Duodenal mucosa (tissue), 2 donors: ENCODE results near the gene XRRA1.

Experiments used
- H3K27ac ChIP-seq: one replicate; pipeline ENCODE4 v1.7.0; 2013; ENCODE audit warnings: low read depth, low read length
- H3K27me3 ChIP-seq, 2 donors: one replicate each; pipeline ENCODE4 v1.7.0; 2013; ENCODE audit warnings: low read length in 2 of 2, control low read depth in 1 of 2; ENCODE audit not compliant: insufficient read depth in 2 of 2, control insufficient read depth in 1 of 2
- H3K36me3 ChIP-seq, 2 donors: one replicate each; pipeline ENCODE4 v1.7.0; 2013; ENCODE audit warnings: low read length in 2 of 2, control low read depth in 1 of 2; ENCODE audit not compliant: insufficient read depth in 2 of 2, control insufficient read depth in 1 of 2
- H3K4me1 ChIP-seq, 2 donors: one replicate each; pipeline ENCODE4 v1.7.0; 2013; ENCODE audit warnings: low read length in 2 of 2, control low read depth in 1 of 2; ENCODE audit not compliant: insufficient read depth in 2 of 2, control insufficient read depth in 1 of 2
- H3K4me3 ChIP-seq, 2 donors: one replicate each; pipeline ENCODE4 v1.7.0; 2013; ENCODE audit warnings: low read length in 2 of 2, low read depth in 1 of 2
- H3K9ac ChIP-seq, 2 donors: one replicate each; pipeline ENCODE4 v1.7.0; 2013; ENCODE audit warnings: low read length in 2 of 2, low read depth in 1 of 2
- H3K9me3 ChIP-seq, 2 donors: one replicate each; pipeline ENCODE4 v1.7.0; 2013; ENCODE audit warnings: low read length in 2 of 2, control low read depth in 1 of 2; ENCODE audit not compliant: control insufficient read depth in 1 of 2

XRRA1 gene

GRCh38 chr11:74935285-74935684 lies 13.6 kb downstream of the XRRA1 start:
- Histone ChIP-seq H3K27me3 (no peaks in the 10 kb centered on the region), H3K27ac (no peak overlapping the region), H3K9me3 (no peaks in the 10 kb centered on the region), H3K36me3 (peaks cover 21 to 82% of the 10 kb centered on the region in 2 donors), H3K4me1 (no peaks in the 10 kb centered on the region), H3K9ac (no peak overlapping the region), H3K4me3 (no peak overlapping the region)

DNA sequence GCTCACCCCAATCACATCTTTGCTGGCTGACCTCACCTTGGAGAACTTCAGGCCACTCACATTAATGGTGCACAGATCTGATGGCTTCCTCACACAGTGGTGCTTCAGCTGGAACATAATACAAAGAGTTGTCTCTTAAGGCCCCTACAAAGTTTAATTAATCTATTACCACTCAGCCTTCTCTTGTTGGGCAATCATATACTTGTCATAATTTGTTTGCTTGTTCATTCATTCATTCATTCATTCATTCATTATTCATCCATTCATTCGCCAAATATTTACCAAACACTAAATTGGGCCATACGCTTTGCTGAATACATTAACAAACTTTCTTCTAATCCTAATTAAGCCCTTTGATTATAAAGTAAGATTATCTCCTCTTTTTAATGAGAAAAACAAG lies 15.1 kb downstream of the XRRA1 start:
- Histone ChIP-seq H3K4me3 (no peak overlapping the region), H3K36me3 (peaks cover 21 to 84% of the 10 kb centered on the region in 2 donors)

DNA sequence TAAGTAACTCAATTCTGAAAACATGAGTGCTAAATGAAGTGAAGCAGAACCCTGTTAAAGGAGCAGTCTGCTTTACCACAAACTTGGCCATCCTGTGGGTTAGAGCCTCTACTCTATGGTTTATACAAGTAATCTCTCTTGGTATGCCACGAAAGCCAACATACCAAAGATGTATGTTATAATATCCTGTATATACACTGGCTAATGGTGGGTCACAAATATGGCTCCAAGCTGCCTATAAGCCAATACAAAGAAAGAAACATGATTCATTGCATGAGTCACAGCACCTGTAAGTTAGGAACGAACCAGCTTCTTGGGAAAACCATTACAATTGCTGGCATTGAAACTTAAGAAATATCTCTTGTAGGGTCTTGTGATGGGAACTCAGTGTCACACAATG lies 16.1 kb downstream of the XRRA1 start:
- no peaks in the 10 kb centered on the region for H3K4me1 ChIP-seq
- peaks cover 21 to 84% of the 10 kb centered on the region in 2 donors for H3K36me3 ChIP-seq
- no peak overlapping the region for H3K9ac ChIP-seq
- H3K27me3 ChIP-seq: no peaks in the 10 kb centered on the region
- no peak overlapping the region for H3K27ac ChIP-seq
- no peak overlapping the region for H3K4me3 ChIP-seq
- no peaks in the 10 kb centered on the region for H3K9me3 ChIP-seq

More for the DNA sequence above, 15.1 kb downstream of the XRRA1 start:
- Histone ChIP-seq H3K9ac (no peak overlapping the region), H3K27me3 (no peaks in the 10 kb centered on the region), H3K9me3 (no peaks in the 10 kb centered on the region), H3K27ac (no peak overlapping the region), H3K4me1 (no peaks in the 10 kb centered on the region)

DNA sequence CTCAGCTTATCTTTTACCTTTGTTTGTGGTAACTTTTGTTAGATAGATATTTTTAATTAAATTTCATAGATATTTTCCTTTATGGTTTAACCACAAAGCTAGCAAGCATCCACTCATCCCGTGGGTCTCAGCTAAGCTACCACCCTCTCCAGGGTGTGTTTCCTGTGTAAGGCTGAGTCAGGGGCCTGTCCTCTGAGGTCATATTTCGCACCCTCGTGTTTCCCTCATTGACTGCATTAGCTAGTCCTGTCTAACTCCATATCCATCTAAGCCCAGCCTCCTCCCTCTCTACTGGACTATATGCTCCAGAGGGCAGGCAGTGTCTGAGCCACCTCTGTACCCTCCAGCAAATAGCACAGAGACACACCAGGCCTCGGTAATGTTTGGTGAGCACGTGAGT lies 16.7 kb downstream of the XRRA1 start:
- Histone ChIP-seq H3K9me3 (no peaks in the 10 kb centered on the region), H3K4me1 (no peaks in the 10 kb centered on the region), H3K27ac (no peak overlapping the region), H3K36me3 (peaks cover 21 to 78% of the 10 kb centered on the region in 2 donors), H3K9ac (no peak overlapping the region), H3K4me3 (no peak overlapping the region), H3K27me3 (no peaks in the 10 kb centered on the region)

DNA sequence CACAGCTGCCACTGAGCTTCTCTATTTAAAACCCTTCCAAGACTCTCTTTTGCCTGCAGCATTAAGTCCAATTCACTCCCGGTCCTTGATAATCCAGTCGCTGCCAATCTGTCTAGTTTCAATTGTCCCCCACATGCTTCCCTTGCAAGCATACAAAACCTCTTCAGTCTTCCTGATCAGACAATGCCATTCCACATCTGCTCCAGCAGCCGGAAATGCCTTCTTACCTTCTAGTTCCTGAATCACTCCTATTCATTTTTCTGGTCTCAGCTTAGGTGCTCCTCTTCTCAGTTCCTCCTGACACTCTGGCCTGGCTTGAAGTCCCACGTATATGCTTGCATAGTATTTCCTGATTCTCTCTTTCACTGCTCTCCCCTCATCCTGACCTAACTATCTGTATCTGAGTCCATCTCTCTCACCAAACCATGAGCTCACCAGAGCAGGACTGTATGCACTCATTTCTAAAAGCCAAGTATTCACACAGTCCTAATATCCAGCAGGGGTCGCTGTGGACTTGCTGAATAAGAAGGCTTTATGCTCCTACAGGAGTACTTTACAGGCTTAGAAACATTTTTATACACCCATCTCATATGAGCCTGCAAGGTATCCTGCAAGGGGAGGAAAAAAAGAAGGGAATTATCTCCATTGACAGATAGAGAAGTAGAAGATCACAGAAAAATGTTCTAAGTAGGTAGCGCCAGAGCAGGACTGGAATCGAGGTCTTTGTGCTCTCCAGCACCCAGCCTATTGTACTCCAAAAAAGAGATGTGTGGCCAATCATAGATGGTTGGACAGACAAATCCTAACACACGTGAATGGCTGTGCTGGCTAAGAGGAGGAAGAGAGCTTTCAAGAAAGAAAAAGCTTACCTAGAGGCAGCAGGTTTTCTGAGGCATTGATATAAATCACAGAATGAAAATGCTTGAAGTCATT lies 19.2 kb downstream of the XRRA1 start:
- no peaks in the 10 kb centered on the region for H3K27me3 ChIP-seq
- H3K4me3 ChIP-seq: no peak overlapping the region
- peaks cover 3 to 54% of the 10 kb centered on the region in 2 donors for H3K36me3 ChIP-seq
- H3K9me3 ChIP-seq: no peaks in the 10 kb centered on the region
- H3K4me1 ChIP-seq: no peaks in the 10 kb centered on the region
- no peak overlapping the region for H3K27ac ChIP-seq
- H3K9ac ChIP-seq: no peak overlapping the region

- Histone ChIP-seq H3K27me3 (no peaks in the 10 kb centered on the region), H3K4me3 (no peak overlapping the region), H3K36me3 (peaks cover 0 to 36% of the 10 kb centered on the region in 2 donors), H3K4me1 (no peaks in the 10 kb centered on the region), H3K27ac (no peak overlapping the region), H3K9me3 (no peaks in the 10 kb centered on the region), H3K9ac (no peak overlapping the region)
These were observed 21.4 kb downstream of the XRRA1 start for GRCh38 chr11:74927496-74927895.

DNA sequence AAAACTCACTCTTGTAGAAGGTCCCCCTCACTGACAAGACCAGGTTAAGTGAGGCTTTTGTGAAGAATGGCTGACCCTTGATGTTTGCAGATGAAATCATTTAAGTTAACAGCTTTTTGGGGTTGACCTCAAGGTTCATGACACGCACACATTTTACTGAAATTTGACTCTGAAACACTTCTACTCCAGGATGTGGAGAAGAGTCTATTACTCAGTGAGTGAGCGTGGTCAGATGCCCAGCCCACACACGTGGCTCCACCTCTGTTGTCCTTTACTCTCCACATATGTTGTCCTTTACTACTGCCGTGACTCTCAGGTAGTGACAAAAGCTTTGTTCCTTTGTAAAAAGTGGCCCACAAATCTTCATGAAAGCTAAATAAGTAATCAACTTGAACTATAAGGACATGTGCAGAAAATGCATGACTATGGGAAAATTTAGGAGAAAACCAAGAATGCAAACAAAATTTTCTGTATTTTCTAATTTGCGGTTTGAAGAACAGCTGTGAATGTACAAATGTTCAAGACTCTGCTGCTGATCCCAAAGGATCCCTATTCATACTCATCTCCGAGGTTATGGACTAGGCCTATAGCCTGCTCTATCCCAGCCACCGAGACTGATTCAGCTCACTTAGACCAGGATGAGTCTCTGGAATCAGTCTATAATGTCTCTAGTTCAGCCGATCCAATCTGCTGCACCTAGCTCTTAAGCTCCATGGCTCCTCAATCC lies 22.4 kb downstream of the XRRA1 start:
- no peak overlapping the region for H3K27ac ChIP-seq
- H3K27me3 ChIP-seq: no peaks in the 10 kb centered on the region
- H3K9me3 ChIP-seq: no peaks in the 10 kb centered on the region
- no peaks in the 10 kb centered on the region for H3K4me1 ChIP-seq
- no peak overlapping the region for H3K9ac ChIP-seq
- no peak overlapping the region for H3K4me3 ChIP-seq
- H3K36me3 ChIP-seq: peaks cover 0 to 38% of the 10 kb centered on the region in 2 donors

- Histone ChIP-seq H3K4me3 (no peak overlapping the region), H3K27ac (no peak overlapping the region), H3K4me1 (no peaks in the 10 kb centered on the region), H3K27me3 (no peaks in the 10 kb centered on the region), H3K36me3 (peaks cover 6 to 42% of the 10 kb centered on the region in 2 donors), H3K9ac (no peak overlapping the region), H3K9me3 (no peaks in the 10 kb centered on the region)
These were observed 23.6 kb downstream of the XRRA1 start for GRCh38 chr11:74925281-74925680.

DNA sequence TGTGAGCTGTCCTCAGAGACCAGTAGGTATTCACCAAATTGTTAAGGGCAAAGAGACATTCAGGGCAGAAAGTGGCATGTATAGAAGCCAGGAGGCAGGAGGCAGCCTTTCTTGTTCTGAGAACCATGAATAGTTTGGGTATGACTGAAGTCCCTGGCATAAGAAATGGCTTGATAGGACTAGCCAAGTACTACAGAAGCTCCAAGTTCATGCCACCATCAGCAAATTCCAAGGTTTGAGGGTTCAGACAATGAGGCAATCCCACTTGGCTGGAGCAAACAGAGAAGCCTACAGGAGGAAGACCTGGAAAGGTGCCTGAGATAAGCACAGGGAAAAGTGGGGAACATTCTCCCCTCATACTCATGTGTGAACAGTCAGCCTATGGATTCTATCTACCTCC lies 25.8 kb downstream of the XRRA1 start:
- H3K4me3 ChIP-seq: no peak overlapping the region
- H3K9ac ChIP-seq: no peak overlapping the region
- H3K36me3 ChIP-seq: peaks cover 18 to 47% of the 10 kb centered on the region in 2 donors
- no peaks in the 10 kb centered on the region for H3K4me1 ChIP-seq
- no peaks in the 10 kb centered on the region for H3K9me3 ChIP-seq
- no peaks in the 10 kb centered on the region for H3K27me3 ChIP-seq
- no peak overlapping the region for H3K27ac ChIP-seq

DNA sequence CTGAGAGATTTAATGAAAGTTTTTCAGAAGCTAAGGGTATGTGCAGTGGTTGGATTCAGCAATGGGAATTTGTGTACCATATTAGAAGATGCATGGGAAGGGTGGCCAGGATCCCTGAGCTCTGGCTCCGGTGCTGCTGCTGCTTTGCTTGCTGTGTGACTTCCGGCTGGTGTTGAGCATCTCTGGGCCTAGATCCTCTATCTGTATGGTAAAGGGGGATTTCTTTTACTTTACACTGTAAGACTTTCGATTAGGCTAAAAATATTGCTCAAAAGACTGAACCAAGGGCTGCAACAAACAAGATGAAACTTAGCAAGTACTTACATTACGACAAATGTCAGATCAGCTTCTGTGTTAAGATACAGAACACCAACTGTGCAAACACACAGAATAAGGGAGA lies 39.1 kb downstream of the XRRA1 start:
- Histone ChIP-seq H3K4me3 (no peak overlapping the region), H3K4me1 (no peaks in the 10 kb centered on the region), H3K27ac (no peak overlapping the region), H3K27me3 (no peaks in the 10 kb centered on the region), H3K9ac (no peak overlapping the region), H3K36me3 (peaks cover 16 to 76% of the 10 kb centered on the region in 2 donors), H3K9me3 (no peaks in the 10 kb centered on the region)
